NB4 (cell line): ENCODE results near the gene LEP.

Source experiments
- DNase-seq: peaks from one replicate; pipeline ENCODE4 v3.0.0; 2010; ENCODE audit warnings: low read depth
- H3K4me3 ChIP-seq: one replicate; pipeline ENCODE4 v1.5.1; 2011; ENCODE audit warnings: mild to moderate bottlenecking, low read depth, low read length, moderate library complexity
- MYC ChIP-seq: IDR thresholded peaks from 2 replicates; pipeline ENCODE4 v1.6.1; 2011; ENCODE audit warnings: low read depth, low read length
- POLR2A ChIP-seq: IDR thresholded peaks from 2 replicates; pipeline ENCODE4 v1.6.1; 2011; ENCODE audit warnings: mild to moderate bottlenecking; ENCODE audit not compliant: insufficient read length; ENCODE audit errors: extremely low read depth
- TF ChIP-seq, protein P1 (sequence below): IDR thresholded peaks from one replicate; pipeline ENCODE4 v1.5.1; 2012; ENCODE audit warnings: low read depth, low read length
- TF ChIP-seq, protein P2 (sequence below): IDR thresholded peaks from 2 replicates; pipeline ENCODE4 v1.6.1; 2011; ENCODE audit warnings: low read depth, low read length

The LEP gene

DNA sequence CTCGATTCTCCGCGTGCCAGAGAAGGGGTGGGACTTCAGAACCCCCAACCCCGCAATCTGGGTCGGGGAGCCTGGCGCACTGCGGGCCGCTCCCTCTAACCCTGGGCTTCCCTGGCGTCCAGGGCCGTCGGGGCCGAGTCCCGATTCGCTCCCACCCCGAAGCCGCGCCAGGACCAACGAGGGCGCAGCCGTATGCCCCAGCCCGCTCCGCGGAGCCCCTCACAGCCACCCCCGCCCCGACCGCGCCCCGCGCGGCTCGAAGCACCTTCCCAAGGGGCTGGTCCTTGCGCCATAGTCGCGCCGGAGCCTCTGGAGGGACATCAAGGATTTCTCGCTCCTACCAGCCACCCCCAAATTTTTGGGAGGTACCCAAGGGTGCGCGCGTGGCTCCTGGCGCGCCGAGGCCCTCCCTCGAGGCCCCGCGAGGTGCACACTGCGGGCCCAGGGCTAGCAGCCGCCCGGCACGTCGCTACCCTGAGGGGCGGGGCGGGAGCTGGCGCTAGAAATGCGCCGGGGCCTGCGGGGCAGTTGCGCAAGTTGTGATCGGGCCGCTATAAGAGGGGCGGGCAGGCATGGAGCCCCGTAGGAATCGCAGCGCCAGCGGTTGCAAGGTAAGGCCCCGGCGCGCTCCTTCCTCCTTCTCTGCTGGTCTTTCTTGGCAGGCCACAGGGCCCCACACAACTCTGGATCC, at the start of gene LEP:
TSS of gene LEP (plus strand) at position 583 of the 691 bp plus-strand sequence. CDS start 10,741 bp downstream, outside the sequence.
- H3K4me3 ChIP-seq = no peak within 1 kb of the TSS
- TF ChIP-seq, protein P1, sequence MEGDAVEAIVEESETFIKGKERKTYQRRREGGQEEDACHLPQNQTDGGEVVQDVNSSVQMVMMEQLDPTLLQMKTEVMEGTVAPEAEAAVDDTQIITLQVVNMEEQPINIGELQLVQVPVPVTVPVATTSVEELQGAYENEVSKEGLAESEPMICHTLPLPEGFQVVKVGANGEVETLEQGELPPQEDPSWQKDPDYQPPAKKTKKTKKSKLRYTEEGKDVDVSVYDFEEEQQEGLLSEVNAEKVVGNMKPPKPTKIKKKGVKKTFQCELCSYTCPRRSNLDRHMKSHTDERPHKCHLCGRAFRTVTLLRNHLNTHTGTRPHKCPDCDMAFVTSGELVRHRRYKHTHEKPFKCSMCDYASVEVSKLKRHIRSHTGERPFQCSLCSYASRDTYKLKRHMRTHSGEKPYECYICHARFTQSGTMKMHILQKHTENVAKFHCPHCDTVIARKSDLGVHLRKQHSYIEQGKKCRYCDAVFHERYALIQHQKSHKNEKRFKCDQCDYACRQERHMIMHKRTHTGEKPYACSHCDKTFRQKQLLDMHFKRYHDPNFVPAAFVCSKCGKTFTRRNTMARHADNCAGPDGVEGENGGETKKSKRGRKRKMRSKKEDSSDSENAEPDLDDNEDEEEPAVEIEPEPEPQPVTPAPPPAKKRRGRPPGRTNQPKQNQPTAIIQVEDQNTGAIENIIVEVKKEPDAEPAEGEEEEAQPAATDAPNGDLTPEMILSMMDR = no peak
- no peak for TF ChIP-seq MYC
- no peak for TF ChIP-seq POLR2A
- TF ChIP-seq, protein P2, sequence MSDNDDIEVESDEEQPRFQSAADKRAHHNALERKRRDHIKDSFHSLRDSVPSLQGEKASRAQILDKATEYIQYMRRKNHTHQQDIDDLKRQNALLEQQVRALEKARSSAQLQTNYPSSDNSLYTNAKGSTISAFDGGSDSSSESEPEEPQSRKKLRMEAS = no peak
- DNase-seq = no peak

DNA sequence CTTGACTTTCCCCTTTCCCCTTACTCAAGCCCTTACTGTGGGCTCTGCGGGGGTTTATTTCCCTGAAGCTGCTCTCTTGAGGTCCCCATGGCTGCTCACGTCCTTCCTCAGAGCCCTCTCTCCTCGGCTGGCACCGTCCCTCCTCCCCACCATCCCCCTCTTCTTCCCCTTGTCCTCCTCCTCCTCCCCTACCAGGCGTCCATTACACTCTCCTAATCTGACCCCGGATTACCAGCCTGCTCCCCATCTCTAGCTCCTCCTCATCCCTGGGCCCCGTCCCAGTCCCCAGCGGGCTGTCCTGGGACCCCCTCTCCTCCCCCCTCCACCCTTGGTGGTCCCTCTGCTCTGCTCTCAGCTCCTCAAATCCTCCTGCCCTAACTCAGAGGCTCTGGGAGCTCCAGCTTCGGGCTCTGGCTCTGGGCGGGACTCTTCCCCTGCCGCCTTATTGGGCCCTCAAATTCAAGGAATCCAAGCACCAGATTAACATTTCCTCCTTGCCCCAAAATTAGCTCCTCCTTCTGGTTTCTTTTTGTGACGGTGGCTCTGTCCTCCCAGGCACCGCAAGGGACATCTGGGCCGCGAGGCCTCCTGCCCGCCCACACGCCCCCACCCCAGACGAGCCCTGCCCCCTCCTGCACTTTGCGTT, 48.5 kb upstream of the LEP start:
- no peak for DNase-seq
- TF ChIP-seq MYC = no peak
- H3K4me3 ChIP-seq = no peak overlapping the region

DNA sequence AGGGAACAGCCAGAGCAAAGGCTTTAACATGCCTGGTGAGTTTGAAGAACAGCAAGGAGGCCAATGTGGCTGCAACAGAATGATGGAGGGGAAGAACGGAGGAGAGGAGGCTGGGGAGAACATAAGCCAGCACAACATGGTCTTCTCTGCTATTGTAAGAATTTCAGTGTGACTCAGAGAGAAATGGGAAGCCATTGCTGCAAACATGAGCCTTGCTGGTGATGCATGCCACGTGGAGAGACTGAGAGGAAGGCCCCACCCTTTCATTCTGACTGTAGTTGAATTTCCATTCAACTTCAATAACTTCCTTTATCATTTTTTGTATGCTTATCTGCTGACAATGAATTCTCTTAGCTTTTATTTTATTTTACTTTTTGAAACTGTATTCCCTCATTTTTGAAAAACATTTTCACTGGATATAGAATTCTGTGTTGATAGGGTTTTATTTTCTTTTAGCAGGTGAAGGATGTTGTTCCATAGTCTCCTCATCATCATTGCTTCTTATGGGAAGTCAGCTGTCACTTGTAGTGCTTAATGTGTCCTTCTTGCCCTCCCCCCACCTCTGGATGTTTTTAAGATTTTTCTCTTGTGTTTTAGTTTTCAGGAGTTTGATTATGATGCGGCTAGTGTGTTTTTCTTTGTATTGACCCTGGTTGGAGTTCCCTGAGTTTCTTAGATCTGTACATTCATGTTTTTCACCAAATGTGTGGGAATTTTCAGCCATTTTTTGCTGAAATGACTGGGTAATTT, 46.4 kb upstream of the LEP start:
- no peak for DNase-seq
- no peak overlapping the region for H3K4me3 ChIP-seq
- TF ChIP-seq MYC = no peak
- TF ChIP-seq, protein P1 = no peak
- TF ChIP-seq, protein P2 = no peak
- TF ChIP-seq POLR2A = no peak

DNA sequence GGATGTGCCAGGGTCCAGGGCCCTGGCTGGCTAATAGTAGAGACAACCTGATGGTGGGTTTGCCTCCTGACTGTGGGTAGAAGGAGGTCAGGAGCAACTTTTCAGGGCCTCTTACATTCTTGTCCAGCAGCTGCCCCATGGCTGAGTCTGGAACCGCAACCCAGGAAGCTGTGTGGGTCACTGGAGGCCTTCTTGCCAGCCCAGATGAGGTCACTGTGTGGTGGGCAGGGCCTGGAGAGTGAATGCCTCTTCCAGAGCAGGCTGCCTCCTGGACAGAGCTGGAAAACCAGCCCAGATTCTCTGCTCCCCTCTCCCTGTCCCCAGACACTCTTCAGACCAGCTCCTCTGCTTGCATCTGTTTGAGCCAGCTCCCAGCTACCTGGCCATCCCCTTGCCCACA, 43.5 kb upstream of the LEP start:
- no peak overlapping the region for H3K4me3 ChIP-seq
- TF ChIP-seq, protein P1 = no peak
- DNase-seq = no peak

DNA sequence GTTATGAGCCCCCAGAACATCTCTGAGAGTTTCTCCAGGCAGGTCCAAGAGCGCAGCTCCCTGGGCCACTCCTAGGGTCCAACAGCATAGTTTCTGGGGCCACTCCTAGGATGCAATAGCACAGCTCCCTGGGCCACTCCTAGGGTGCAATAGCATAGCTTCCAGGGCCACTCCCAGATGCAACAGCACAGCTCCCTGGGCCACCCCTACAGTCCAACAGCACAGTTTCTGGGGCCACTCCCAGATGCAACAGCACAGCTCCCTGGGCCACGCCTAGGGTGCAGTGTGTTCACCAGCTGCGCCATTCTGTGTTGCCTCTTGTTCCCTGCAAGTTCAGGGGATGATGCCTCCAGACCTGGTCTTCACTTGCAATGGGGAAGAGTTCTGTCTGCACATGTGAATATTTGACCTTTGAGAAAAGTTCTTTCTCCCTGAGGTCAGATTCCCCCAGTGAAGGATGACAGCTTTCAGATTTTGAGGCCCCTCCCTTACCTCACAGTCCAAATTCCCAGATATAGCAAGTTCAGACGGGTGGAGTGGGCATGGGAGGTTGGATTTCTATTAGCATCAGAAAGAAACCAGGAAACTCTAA, 43.0 kb upstream of the LEP start:
- no peak for TF ChIP-seq MYC
- TF ChIP-seq, protein P2 = no peak
- TF ChIP-seq POLR2A = no peak
- TF ChIP-seq, protein P1 = no peak
- no peak for DNase-seq
- H3K4me3 ChIP-seq = no peak overlapping the region

DNA sequence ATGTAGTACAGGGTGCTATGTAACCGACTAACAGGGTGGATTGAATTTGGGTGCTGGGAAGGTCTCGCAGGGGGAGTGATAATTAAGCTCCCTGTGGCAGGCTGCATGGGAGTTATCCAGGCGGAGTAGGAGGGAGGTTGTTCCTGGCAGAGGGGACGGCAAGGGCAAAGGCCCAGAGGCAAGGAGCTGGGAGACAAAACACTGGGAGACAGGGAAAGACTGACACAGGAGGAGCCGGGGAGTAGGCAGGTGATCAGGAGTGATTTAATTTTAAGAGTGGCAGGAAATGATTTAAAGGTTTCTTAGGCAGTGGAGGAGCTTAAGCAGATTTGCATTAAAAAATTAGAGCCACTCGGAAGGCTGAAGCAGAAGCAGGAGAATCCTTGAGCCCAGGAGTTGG, 40.7 kb upstream of the LEP start:
- no peak for DNase-seq
- no peak overlapping the region for H3K4me3 ChIP-seq
- no peak for TF ChIP-seq POLR2A
- TF ChIP-seq, protein P2 = no peak
- no peak for TF ChIP-seq MYC
- TF ChIP-seq, protein P1 = no peak
